Activated CD8-positive, alpha-beta T cell treated with anti-CD3 and anti-CD28 coated beads for 36 hours (primary cell): ENCODE measurements around the gene WBP2. TPM values are rescaled to one million over a fixed set of nuclear protein-coding genes. Genes with fewer than 3 reads are reported as not detected.
A peak's percentile ranks its signal among the peaks of the same experiment; 100 is the strongest.

Experiments used
- ATAC-seq: fragments of 200-7000 bp; cut with Tn5 transposase; one replicate; pipeline ENCODE4 v1.10.0; 2021; ENCODE audit warnings: mild to moderate bottlenecking, moderate library complexity
- CTCF ChIA-PET: fragments of 350-600 bp; sonication (Branson Sonifier 250); formaldehyde crosslinking; loops from one replicate; lab custom pipeline; 2021; ENCODE audit warnings: antibody characterized with exemption; lab: Charles Lee
- POLR2A ChIA-PET: fragments of 350-600 bp; sonication (Branson Sonifier 250); formaldehyde crosslinking; loops from one replicate; lab custom pipeline; 2021; ENCODE audit warnings: antibody characterized with exemption; lab: Charles Lee
- DNase-seq: peaks from one replicate; pipeline ENCODE4 v3.0.0-alpha.2; 2020
- H3K27ac Mint-ChIP-seq: one replicate; pipeline ENCODE4 v1.8.0; 2021; ENCODE audit warnings: mild to moderate bottlenecking, mixed read lengths
- H3K27me3 Mint-ChIP-seq: one replicate; pipeline ENCODE4 v1.8.0; 2021; ENCODE audit warnings: mixed read lengths
- H3K36me3 Mint-ChIP-seq: one replicate; pipeline ENCODE4 v1.8.0; 2021; ENCODE audit warnings: low read depth, mixed read lengths
- H3K4me1 Mint-ChIP-seq: one replicate; pipeline ENCODE4 v1.8.0; 2021; ENCODE audit warnings: low read depth, mixed read lengths
- H3K4me3 Mint-ChIP-seq: one replicate; pipeline ENCODE4 v1.8.0; 2021; ENCODE audit warnings: mild to moderate bottlenecking, moderate library complexity, mixed read lengths
- H3K9me3 Mint-ChIP-seq: one replicate; pipeline ENCODE4 v1.8.0; 2021; ENCODE audit warnings: mixed read lengths
- intact Hi-C: fragments of 100-400 bp; cut with micrococcal nuclease; formaldehyde crosslinking; loops from one replicate; pipeline ENCODE4 v1.10.0; 2022
- total RNA-seq, 2 experiments: library from RNA; stranded (reverse); gene quantifications; one replicate each; pipeline ENCODE4 v1.2.3, GENCODE V29; 2021
- TF ChIP-seq, protein P1 (sequence below): fragments of 200-600 bp; IDR thresholded peaks from one replicate; pipeline ENCODE4 v1.8.0; 2022; ENCODE audit warnings: antibody characterized with exemption, mild to moderate bottlenecking

WBP2 gene
- 10 to 100 TPM; 54.4 to 58.5 TPM for total RNA-seq

DNA sequence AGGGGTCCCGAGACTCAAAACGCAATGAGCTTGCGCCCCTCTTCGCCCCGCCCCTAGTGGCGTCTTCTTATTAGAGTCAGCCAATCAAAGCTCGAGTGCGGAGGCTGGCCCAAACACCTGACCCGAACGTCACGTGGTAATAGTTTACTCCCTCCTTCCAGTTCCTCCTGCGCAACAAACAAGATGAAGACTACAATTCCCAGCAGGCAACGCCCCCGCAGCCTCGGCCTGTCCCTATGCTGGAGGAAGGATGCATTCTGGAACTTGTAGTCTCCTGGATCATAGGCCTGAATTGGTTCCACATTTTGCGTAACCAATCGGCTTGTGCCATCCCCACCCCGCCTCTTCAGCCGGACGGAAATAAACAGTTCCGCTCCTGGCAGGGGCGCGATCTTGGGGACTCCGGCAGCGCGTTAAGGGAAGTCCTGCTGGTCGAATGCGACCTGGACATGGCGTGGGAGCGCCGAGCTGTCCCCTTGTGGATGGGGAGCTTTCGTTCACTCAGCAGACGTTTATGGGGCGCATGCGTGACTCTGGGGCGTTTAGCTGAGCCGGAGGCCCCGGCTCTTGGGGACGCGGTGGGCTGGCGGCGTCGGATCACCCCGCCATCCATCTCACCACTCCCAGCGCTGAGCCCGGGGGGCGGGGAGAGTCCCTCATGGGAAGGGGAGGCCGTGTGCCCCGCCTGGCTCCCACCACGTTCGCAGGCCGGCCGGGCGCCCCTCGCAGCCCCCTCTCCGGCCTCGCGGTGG is at the start of gene WBP2:
WBP2 (minus strand) TSS at position 26 of the 752 bp plus-strand sequence. CDS start 38 bp downstream, outside the sequence.
- Mint-ChIP-seq H3K36me3 (peaks cover 2% of the 10 kb centered on the region), H3K27ac (peak within 1 kb of the TSS; percentile 92), H3K27me3 (no peaks in the 10 kb centered on the region), H3K4me3 (no peak within 1 kb of the TSS), H3K9me3 (no peaks in the 10 kb centered on the region), H3K4me1 (peaks cover 33% of the 10 kb centered on the region)
- peak; percentile 100 for DNase-seq
- ChIA-PET CTCF (interaction anchor here (0.6 to 3.5 kb wide), 23 partner anchors 7 to 159 kb away, joined by 3 to 45 read pairs (median 4); partner anchors contain the start of genes GALK1, TRIM47 and TRIM65), POLR2A (interaction anchor here (0.7 to 9.2 kb wide), 16 partner anchors 9 to 184 kb away, joined by 3 to 72 read pairs (median 6); partner anchors contain the start of genes TRIM47, TRIM65, UNC13D and UNK)
- intact Hi-C loops: no loop called here
- TF ChIP-seq, protein P1, sequence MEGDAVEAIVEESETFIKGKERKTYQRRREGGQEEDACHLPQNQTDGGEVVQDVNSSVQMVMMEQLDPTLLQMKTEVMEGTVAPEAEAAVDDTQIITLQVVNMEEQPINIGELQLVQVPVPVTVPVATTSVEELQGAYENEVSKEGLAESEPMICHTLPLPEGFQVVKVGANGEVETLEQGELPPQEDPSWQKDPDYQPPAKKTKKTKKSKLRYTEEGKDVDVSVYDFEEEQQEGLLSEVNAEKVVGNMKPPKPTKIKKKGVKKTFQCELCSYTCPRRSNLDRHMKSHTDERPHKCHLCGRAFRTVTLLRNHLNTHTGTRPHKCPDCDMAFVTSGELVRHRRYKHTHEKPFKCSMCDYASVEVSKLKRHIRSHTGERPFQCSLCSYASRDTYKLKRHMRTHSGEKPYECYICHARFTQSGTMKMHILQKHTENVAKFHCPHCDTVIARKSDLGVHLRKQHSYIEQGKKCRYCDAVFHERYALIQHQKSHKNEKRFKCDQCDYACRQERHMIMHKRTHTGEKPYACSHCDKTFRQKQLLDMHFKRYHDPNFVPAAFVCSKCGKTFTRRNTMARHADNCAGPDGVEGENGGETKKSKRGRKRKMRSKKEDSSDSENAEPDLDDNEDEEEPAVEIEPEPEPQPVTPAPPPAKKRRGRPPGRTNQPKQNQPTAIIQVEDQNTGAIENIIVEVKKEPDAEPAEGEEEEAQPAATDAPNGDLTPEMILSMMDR: no peak
- peak; percentile 93 for ATAC-seq

DNA sequence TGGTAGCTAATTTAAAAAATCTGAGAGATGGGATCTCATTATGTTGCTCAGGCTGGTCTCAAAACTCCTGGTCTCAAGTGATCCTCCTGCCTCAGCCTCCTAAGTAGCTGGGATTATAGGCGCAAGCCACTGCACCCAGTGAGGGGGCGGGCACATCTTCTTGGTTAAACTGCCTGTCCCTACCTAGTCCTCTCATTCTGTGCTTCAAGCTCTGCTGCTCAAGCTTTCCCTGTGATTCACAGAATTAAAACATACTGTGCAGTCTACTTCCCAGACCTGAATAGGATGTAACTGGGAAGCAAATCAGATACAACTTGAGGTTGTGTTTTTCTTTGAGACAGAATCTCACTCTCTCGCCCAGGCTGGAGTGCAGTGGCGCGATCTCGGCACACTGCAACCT is 47.3 kb upstream of the WBP2 start:
- no peak overlapping the region for H3K27ac Mint-ChIP-seq
- TF ChIP-seq, protein P1: no peak
- ChIA-PET POLR2A (interaction anchor here (1.0 to 1.3 kb wide), 3 partner anchors 10 to 24 kb away, joined by 3 read pairs; partner anchors contain the start of gene TRIM47), CTCF (interaction anchor here (11.4 kb wide), 1 partner anchor 100 kb away, joined by 165 read pairs; the partner anchor contains the start of gene CDK3)
- H3K36me3 Mint-ChIP-seq: peaks cover 23% of the 10 kb centered on the region
- H3K27me3 Mint-ChIP-seq: no peaks in the 10 kb centered on the region
- no peak for DNase-seq
- peaks cover 19% of the 10 kb centered on the region for H3K4me1 Mint-ChIP-seq
- H3K4me3 Mint-ChIP-seq: no peak overlapping the region
- ATAC-seq: no peak
- H3K9me3 Mint-ChIP-seq: no peaks in the 10 kb centered on the region
- intact Hi-C loops: no loop called here

DNA sequence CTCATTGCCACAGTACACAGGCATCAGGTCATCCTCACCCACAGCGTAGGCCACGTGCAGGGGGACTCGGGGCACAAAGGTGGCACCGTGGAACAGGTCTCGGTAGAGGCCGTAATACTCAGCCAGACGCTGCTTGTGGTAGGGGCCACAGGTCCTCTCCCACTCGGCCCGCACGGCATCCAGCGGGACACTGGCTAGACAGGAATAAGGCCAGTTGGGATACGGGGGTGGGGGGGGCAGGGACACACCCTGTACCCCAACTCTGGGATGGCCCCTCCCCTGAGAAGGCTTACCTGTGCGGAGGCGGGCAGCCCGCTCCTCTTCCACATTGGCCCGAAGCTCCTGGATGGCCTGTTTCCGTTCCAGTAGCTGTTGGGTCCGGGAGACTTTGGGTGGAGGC is 46.6 kb upstream of the WBP2 start:
- TF ChIP-seq, protein P1: no peak
- ATAC-seq (no peak), DNase-seq (no peak)
- POLR2A ChIA-PET: interaction anchor here (1.0 to 1.3 kb wide), 2 partner anchors 10 to 14 kb away, joined by 3 read pairs; no protein-coding TSS in a partner anchor
- intact Hi-C loops: no loop called here
- peaks cover 21% of the 10 kb centered on the region for H3K4me1 Mint-ChIP-seq
- H3K9me3 Mint-ChIP-seq: no peaks in the 10 kb centered on the region
- H3K27me3 Mint-ChIP-seq: no peaks in the 10 kb centered on the region
- no peak overlapping the region for H3K27ac Mint-ChIP-seq
- CTCF ChIA-PET: interaction anchor here (11.4 kb wide), 1 partner anchor 101 kb away, joined by 165 read pairs; the partner anchor contains the start of gene CDK3
- no peak overlapping the region for H3K4me3 Mint-ChIP-seq
- peaks cover 25% of the 10 kb centered on the region for H3K36me3 Mint-ChIP-seq

DNA sequence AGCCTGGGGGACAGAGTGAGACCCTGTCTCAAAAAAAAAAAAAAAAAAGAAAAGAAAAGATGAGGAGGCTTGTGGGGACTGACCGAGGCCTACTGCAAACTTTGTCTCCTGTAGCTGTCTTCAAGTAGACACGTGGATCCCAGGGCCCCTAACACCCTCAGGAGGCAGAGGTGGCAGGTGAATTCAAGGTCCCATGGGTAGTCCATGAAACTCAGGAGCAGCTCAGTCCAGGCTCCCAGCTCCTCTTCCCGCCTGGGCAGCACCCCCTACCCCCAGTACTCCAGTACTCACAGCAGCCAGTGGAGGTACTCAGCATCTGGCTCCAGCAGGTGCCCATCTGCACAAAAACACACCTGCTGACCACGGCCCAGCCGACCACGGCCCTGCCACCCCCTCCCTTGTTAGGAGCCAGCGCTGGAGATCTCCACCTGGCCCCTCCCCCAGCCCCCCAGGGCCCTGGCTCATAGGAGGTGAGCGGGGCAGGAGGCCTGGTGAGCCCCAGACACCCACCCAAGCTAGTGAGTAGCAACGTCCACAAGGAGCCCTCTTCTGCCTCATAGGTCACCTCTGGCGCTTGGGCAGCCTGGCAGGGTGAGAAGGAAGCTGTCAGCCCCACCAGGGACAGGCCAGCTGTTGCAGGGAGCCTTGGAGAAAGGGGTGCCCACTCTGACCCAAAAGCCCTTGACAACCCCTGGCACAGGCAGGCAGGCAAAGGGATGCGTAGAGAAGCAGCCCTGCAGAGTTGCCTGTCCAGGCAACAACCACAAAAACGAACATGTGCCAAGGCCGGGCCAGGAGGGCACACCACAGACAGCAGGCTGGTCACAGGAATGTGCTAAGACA is 45.8 kb upstream of the WBP2 start:
- ChIA-PET POLR2A (interaction anchor here (0.6 to 9.5 kb wide), 2 partner anchors 23 to 96 kb away, joined by 3 to 100 read pairs; partner anchors contain the start of gene TRIM47), CTCF (interaction anchor here (0.9 to 1.4 kb wide), 4 partner anchors 24 to 72 kb away, joined by 3 to 6 read pairs (median 3); no protein-coding TSS in a partner anchor)
- no peaks in the 10 kb centered on the region for H3K27me3 Mint-ChIP-seq
- TF ChIP-seq, protein P1: no peak
- peaks cover 17% of the 10 kb centered on the region for H3K4me1 Mint-ChIP-seq
- H3K36me3 Mint-ChIP-seq: peaks cover 25% of the 10 kb centered on the region
- H3K9me3 Mint-ChIP-seq: no peaks in the 10 kb centered on the region
- no peak overlapping the region for H3K27ac Mint-ChIP-seq
- intact Hi-C loops: no loop called here
- ATAC-seq (no peak), DNase-seq (no peak)
- no peak overlapping the region for H3K4me3 Mint-ChIP-seq
